HCT116 (cell line): ENCODE results near the gene MGST2. TPM values are rescaled to one million over a fixed set of nuclear protein-coding genes. Genes with fewer than 3 reads are reported as not detected.

Experiments
- ATAC-seq: fragments of 200-7000 bp; cut with Tn5 transposase; 2 replicates; pipeline ENCODE4 v1.9.1; 2020; ENCODE audit warnings: mild to moderate bottlenecking, moderate library complexity
- BruUV-seq: library from RNA; stranded (reverse); fragments of 400-500 nt; replicated peaks from 2 replicates; lab custom pipeline; 2021; lab: Mats Ljungman, UMichigan
- CTCF ChIA-PET: fragments of 300-600 bp; sonication (Branson Sonifier 250); formaldehyde crosslinking; loops from one replicate; lab custom pipeline; 2021; ENCODE audit warnings: antibody characterized with exemption; lab: Charles Lee
- POLR2A ChIA-PET: fragments of 300-600, 350-600 bp; sonication (Branson Sonifier 250); formaldehyde crosslinking; loops from one replicate; lab custom pipeline; 2021; ENCODE audit warnings: antibody characterized with exemption; lab: Charles Lee
- RAD21 ChIA-PET, 2 experiments: fragments of 300-600 bp; sonication (Branson Sonifier 250); formaldehyde crosslinking; loops; one replicate each; lab custom pipeline; 2023; ENCODE audit warnings: low total read pairs in 2 of 2; ENCODE audit not compliant: uncharacterized antibody in 2 of 2, unreplicated experiment in 2 of 2, low non-redundant PET in 1 of 2; lab: Charles Lee
- DNase-seq: peaks from one replicate; pipeline ENCODE4 v3.0.0-alpha.2; 2010; ENCODE audit warnings: low read depth, low spot score
- H2AFZ ChIP-seq: fragments of 200-600 bp; shearing (Covaris generic), sonication (generic); 2 replicates; pipeline ENCODE4 v1.6.1; 2017; ENCODE audit warnings: low read depth, mixed run types, mixed read lengths, antibody characterized with exemption, low read length; ENCODE audit not compliant: poor library complexity, severe bottlenecking
- H3K27ac ChIP-seq: 2 replicates; pipeline ENCODE4 v1.5.1; 2012; ENCODE audit warnings: low read depth, low read length
- H3K27me3 ChIP-seq: fragments of 200-600 bp; sonication (generic); 2 replicates; pipeline ENCODE4 v1.6.1; 2016; ENCODE audit warnings: mixed run types, low read length, mixed read lengths; ENCODE audit not compliant: insufficient read depth
- H3K36me3 ChIP-seq, 2 experiments: fragments of 200-500 bp in 1 of 2; fragments of 200-600 bp in 1 of 2; sonication (Bioruptor generic) in 1 of 2; sonication (generic) in 1 of 2; 2 replicates each; pipeline versions ENCODE4 v1.5.1 to v1.6.1; 2014 to 2016; ENCODE audit warnings: low read length in 2 of 2, inconsistent platforms in 1 of 2, mixed read lengths in 1 of 2, mixed run types in 1 of 2; ENCODE audit not compliant: insufficient read depth in 2 of 2, control insufficient read depth in 1 of 2
- H3K4me1 ChIP-seq, 2 experiments: fragments of 200-600 bp in 1 of 2; sonication (generic) in 1 of 2; 2 replicates each; pipeline versions ENCODE4 v1.5.1 to v1.6.1; 2012 to 2017; ENCODE audit warnings: low read length in 2 of 2, inconsistent platforms in 1 of 2, mild to moderate bottlenecking in 1 of 2, mixed read lengths in 1 of 2, mixed run types in 1 of 2, moderate library complexity in 1 of 2; ENCODE audit not compliant: insufficient read depth in 2 of 2, control insufficient read depth in 1 of 2
- H3K4me2 ChIP-seq: fragments of 200-600 bp; sonication (generic); 2 replicates; pipeline ENCODE4 v1.6.1; 2017; ENCODE audit warnings: mixed run types, low read length, mixed read lengths
- H3K4me3 ChIP-seq, 2 experiments: fragments of 200-600 bp in 1 of 2; sonication (generic) in 1 of 2; replicated peaks in 1 of 2; 2 replicates each; pipeline ENCODE4 v1.5.1; 2011 to 2016; ENCODE audit warnings: low read length in 2 of 2, control low read depth in 1 of 2, low read depth in 1 of 2, mild to moderate bottlenecking in 1 of 2, mixed read lengths in 1 of 2, mixed run types in 1 of 2
- H3K79me2 ChIP-seq: fragments of 200-600 bp; sonication (generic); 2 replicates; pipeline ENCODE4 v1.6.1; 2017; ENCODE audit warnings: mild to moderate bottlenecking, mixed run types, low read length, moderate library complexity, mixed read lengths; ENCODE audit not compliant: insufficient read depth
- H3K9ac ChIP-seq: fragments of 200-600 bp; sonication (generic); 2 replicates; pipeline ENCODE4 v1.6.1; 2016; ENCODE audit warnings: low read length, mixed read lengths
- H3K9me2 ChIP-seq: fragments of 200-600 bp; sonication (generic), shearing (Covaris generic); 2 replicates; pipeline ENCODE4 v1.6.1; 2017; ENCODE audit warnings: mixed run types, mild to moderate bottlenecking, moderate library complexity; ENCODE audit not compliant: insufficient read depth
- H3K9me3 ChIP-seq, 2 experiments: fragments of 200-500 bp in 1 of 2; fragments of 200-600 bp in 1 of 2; sonication (Bioruptor generic) in 1 of 2; sonication (generic) in 1 of 2; 2 replicates each; pipeline ENCODE4 v1.6.1; 2014 to 2017; ENCODE audit warnings: low read length in 2 of 2, mixed read lengths in 2 of 2, inconsistent platforms in 1 of 2, low read depth in 1 of 2, mild to moderate bottlenecking in 1 of 2, mixed run types in 1 of 2, moderate library complexity in 1 of 2; ENCODE audit not compliant: control insufficient read depth in 1 of 2, insufficient read depth in 1 of 2
- H4K20me1 ChIP-seq: fragments of 200-600 bp; sonication (generic), shearing (Covaris generic); 2 replicates; pipeline ENCODE4 v1.6.1; 2017; ENCODE audit warnings: mixed run types, mild to moderate bottlenecking, moderate library complexity; ENCODE audit not compliant: insufficient read depth
- CBX3 ChIP-seq: IDR thresholded peaks from 2 replicates; pipeline ENCODE4 v1.6.1; 2012; ENCODE audit warnings: low read depth
- ELF1 ChIP-seq: IDR thresholded peaks from 2 replicates; pipeline ENCODE4 v1.6.1; 2012; ENCODE audit warnings: low read depth, borderline replicate concordance
- EZH2 ChIP-seq: fragments of 200-600 bp; sonication (generic); IDR thresholded peaks from 2 replicates; pipeline ENCODE4 v1.6.1; 2017; ENCODE audit warnings: antibody characterized with exemption, mixed run types
- EZH2phosphoT487 ChIP-seq: fragments of 200-600 bp; IDR thresholded peaks from 2 replicates; pipeline ENCODE4 v1.6.1; 2018; ENCODE audit warnings: antibody characterized with exemption, borderline replicate concordance
- JUND ChIP-seq: IDR thresholded peaks from 2 replicates; pipeline ENCODE4 v1.6.1; 2012
- POLR2A ChIP-seq: IDR thresholded peaks from 2 replicates; pipeline ENCODE4 v1.7.0; 2011; ENCODE audit warnings: borderline replicate concordance; ENCODE audit not compliant: insufficient read depth, insufficient read length; ENCODE audit errors: extremely low read depth
- SP1 ChIP-seq: IDR thresholded peaks from 2 replicates; pipeline ENCODE4 v1.6.1; 2012; ENCODE audit warnings: low read depth
- TCF7L2 ChIP-seq: IDR thresholded peaks from 2 replicates; pipeline ENCODE4 v1.7.0; 2011; ENCODE audit warnings: borderline replicate concordance, inconsistent platforms; ENCODE audit not compliant: insufficient read depth, insufficient read length; ENCODE audit errors: extremely low read depth
- YY1 ChIP-seq: IDR thresholded peaks from 2 replicates; pipeline ENCODE4 v1.6.1; 2011; ENCODE audit warnings: low read length, low read depth, moderate library complexity, mild to moderate bottlenecking; ENCODE audit not compliant: insufficient replicate concordance; ENCODE audit errors: extremely low read depth
- ZNF274 ChIP-seq: fragments of 200-500 bp; sonication (Bioruptor generic); IDR thresholded peaks from 2 replicates; pipeline ENCODE4 v1.6.1; 2014; ENCODE audit warnings: mild to moderate bottlenecking, low read depth, low read length, inconsistent platforms
- intact Hi-C: fragments of 100-400 bp; cut with micrococcal nuclease; formaldehyde crosslinking; loops from 2 replicates; pipeline ENCODE4 v1.10.0; 2022
- total RNA-seq: library from RNA; stranded (reverse); gene quantifications from one replicate; pipeline ENCODE4 v1.2.1, GENCODE V29; 2021; ENCODE audit not compliant: unreplicated experiment
- TF ChIP-seq, protein P1 (sequence below): IDR thresholded peaks from 2 replicates; pipeline ENCODE4 v1.6.1; 2011; ENCODE audit warnings: mild to moderate bottlenecking, low read length, moderate library complexity; ENCODE audit not compliant: insufficient replicate concordance; ENCODE audit errors: extremely low read depth

Gene MGST2
- total RNA-seq, 1 experiment from 2014 or later: 24.3 TPM

GRCh38 chr4:139625093-139625455 lies 40.5 kb upstream of the MGST2 start (continued):
- TF ChIP-seq ZNF274 (no peak), EZH2phosphoT487 (no peak), POLR2A (no peak), CBX3 (no peak)

DNA sequence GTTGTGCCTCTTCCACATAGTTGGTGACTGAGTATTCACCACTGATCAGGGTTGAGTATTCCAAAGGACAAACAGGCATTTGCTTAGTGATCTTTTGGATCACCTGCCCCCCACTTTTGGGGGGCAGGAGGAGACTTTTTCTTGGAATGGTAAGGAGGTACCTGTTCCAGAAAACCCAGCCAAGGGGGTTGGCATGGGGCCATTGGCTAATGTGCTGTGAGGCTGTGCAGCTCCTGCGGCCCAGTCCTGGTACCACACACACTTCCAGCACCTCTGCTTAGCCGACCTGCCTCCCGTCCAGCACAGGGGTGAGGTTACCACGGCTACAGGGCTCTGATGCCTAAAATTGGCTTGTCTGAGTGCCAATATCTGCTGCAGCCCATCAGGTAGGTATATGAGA lies 40.1 kb upstream of the MGST2 start:
- RAD21 ChIA-PET: no interaction called here
- H3K79me2 ChIP-seq: no peaks in the 10 kb centered on the region
- ATAC-seq (no peak), DNase-seq (no peak)
- no peak overlapping the region for H3K9ac ChIP-seq
- no peak overlapping the region for H3K4me2 ChIP-seq
- TF ChIP-seq TCF7L2 (no peak), SP1 (no peak), JUND (no peak), ELF1 (no peak), YY1 (no peak), EZH2 (no peak)
- TF ChIP-seq, protein P1, sequence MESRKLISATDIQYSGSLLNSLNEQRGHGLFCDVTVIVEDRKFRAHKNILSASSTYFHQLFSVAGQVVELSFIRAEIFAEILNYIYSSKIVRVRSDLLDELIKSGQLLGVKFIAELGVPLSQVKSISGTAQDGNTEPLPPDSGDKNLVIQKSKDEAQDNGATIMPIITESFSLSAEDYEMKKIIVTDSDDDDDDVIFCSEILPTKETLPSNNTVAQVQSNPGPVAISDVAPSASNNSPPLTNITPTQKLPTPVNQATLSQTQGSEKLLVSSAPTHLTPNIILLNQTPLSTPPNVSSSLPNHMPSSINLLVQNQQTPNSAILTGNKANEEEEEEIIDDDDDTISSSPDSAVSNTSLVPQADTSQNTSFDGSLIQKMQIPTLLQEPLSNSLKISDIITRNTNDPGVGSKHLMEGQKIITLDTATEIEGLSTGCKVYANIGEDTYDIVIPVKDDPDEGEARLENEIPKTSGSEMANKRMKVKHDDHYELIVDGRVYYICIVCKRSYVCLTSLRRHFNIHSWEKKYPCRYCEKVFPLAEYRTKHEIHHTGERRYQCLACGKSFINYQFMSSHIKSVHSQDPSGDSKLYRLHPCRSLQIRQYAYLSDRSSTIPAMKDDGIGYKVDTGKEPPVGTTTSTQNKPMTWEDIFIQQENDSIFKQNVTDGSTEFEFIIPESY: no peak
- no TSS peak for BruUV-seq
- no peak overlapping the region for H3K4me3 ChIP-seq
- no peaks in the 10 kb centered on the region for H3K27me3 ChIP-seq
- no peaks in the 10 kb centered on the region for H3K9me2 ChIP-seq
- no peaks in the 10 kb centered on the region for H4K20me1 ChIP-seq
- H3K4me1 ChIP-seq: no peaks in the 10 kb centered on the region
- H3K36me3 ChIP-seq: no peaks in the 10 kb centered on the region
- H2AFZ ChIP-seq: no peak overlapping the region
- H3K27ac ChIP-seq: no peak overlapping the region
- H3K9me3 ChIP-seq: no peaks in the 10 kb centered on the region
- CTCF ChIA-PET: no interaction called here
- intact Hi-C loops: no loop called here
- POLR2A ChIA-PET: no interaction called here
